Kidney epithelial cell (primary cell): ENCODE measurements around the gene IL13RA2. TPM values are rescaled to one million over a fixed set of nuclear protein-coding genes. Genes with fewer than 3 reads are reported as not detected.

Experiments used
- DNase-seq: peaks from one replicate; pipeline ENCODE4 v3.0.0-alpha.2; 2010; ENCODE audit warnings: low read depth
- H3K27me3 ChIP-seq: 2 replicates; pipeline ENCODE4 v1.6.0; 2011; ENCODE audit warnings: low read length; ENCODE audit not compliant: control insufficient read depth, insufficient read depth
- H3K36me3 ChIP-seq: 2 replicates; pipeline ENCODE4 v1.5.1; 2011; ENCODE audit warnings: low read length; ENCODE audit not compliant: control insufficient read depth, insufficient read depth
- H3K4me3 ChIP-seq: 2 replicates; pipeline ENCODE4 v1.5.1; 2011; ENCODE audit warnings: low read depth, mild to moderate bottlenecking, control low read depth, low read length
- total RNA-seq: library from RNA; depleted of rRNA; stranded (reverse); fragments of >200 nt; gene quantifications from 2 replicates; pipeline ENCODE4 v1.2.3, GENCODE V29; 2015
- TF ChIP-seq, protein P1 (sequence below): IDR thresholded peaks from 2 replicates; pipeline ENCODE4 v1.5.1; 2011; ENCODE audit warnings: mild to moderate bottlenecking, moderate library complexity, low read length, control low read depth, inconsistent platforms; ENCODE audit not compliant: insufficient read depth, poor library complexity, severe bottlenecking

IL13RA2 gene
- total RNA-seq, 1 donor from 2014 or later = 0.25 TPM

DNA sequence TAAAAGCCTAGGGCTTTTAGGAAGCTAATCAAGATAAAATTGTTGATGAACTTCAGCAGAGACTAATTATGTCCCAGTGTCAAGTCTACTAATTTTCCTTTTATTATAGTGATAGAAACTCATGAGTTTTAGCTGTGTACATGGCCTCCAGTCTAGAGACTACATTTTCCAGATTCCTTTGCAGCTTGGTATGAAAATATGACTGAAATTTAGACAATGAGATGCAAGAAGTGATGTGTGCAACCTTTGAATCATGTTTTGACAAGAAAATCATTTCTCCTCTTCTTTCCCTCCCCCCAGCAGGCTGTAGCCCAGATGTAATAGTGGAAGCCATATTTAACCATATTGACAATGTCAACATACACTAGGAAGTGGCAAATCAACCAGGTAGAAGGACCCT lies 30.3 kb upstream of the IL13RA2 start:
- Histone ChIP-seq H3K27me3 (no peaks in the 10 kb centered on the region), H3K36me3 (no peaks in the 10 kb centered on the region), H3K4me3 (no peak overlapping the region)
- DNase-seq = no peak
- TF ChIP-seq, protein P1, sequence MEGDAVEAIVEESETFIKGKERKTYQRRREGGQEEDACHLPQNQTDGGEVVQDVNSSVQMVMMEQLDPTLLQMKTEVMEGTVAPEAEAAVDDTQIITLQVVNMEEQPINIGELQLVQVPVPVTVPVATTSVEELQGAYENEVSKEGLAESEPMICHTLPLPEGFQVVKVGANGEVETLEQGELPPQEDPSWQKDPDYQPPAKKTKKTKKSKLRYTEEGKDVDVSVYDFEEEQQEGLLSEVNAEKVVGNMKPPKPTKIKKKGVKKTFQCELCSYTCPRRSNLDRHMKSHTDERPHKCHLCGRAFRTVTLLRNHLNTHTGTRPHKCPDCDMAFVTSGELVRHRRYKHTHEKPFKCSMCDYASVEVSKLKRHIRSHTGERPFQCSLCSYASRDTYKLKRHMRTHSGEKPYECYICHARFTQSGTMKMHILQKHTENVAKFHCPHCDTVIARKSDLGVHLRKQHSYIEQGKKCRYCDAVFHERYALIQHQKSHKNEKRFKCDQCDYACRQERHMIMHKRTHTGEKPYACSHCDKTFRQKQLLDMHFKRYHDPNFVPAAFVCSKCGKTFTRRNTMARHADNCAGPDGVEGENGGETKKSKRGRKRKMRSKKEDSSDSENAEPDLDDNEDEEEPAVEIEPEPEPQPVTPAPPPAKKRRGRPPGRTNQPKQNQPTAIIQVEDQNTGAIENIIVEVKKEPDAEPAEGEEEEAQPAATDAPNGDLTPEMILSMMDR = no peak

DNA sequence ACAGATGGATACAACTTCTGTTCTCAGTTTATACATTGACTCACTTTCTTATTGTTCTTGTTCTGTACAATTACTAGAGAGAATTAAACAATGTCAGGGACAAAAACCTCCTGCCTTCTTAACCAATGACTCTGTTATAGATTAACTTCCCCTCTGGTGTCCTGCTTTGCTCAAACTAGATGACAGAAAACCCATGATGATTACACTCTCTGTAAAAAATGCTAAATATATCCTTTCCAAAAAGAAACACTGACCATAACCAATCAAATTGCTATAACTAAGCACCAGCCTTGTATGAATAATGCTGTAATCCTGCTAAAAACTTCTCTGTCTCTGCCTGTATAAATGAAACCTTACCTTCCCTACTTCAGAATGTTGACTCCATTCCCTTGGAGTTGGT lies 29.8 kb upstream of the IL13RA2 start:
- no peak overlapping the region for H3K4me3 ChIP-seq
- no peaks in the 10 kb centered on the region for H3K27me3 ChIP-seq
- H3K36me3 ChIP-seq = no peaks in the 10 kb centered on the region
- TF ChIP-seq, protein P1 = no peak
- peak; percentile 32 for DNase-seq

DNA sequence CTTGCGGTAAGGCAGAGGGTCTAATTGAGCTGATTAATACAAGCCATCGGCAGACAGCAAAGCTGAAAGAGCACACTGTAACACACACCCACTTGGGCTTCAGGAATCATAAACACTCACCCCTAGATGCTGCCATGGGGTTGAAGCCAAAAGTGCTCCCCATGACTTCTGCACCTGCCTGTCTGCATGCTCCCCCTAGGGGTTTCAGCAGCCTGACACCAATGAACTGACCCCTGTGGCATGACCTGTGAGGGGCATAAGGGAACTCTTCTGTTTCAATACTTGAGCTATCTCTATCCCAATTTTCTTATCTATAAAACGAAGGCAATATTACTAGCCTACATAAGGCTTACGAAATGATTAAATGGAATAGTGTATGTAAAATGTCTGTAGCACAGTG lies 23.0 kb upstream of the IL13RA2 start:
- H3K36me3 ChIP-seq = no peaks in the 10 kb centered on the region
- TF ChIP-seq, protein P1 = no peak
- no peak overlapping the region for H3K4me3 ChIP-seq
- DNase-seq = no peak
- H3K27me3 ChIP-seq = no peaks in the 10 kb centered on the region

DNA sequence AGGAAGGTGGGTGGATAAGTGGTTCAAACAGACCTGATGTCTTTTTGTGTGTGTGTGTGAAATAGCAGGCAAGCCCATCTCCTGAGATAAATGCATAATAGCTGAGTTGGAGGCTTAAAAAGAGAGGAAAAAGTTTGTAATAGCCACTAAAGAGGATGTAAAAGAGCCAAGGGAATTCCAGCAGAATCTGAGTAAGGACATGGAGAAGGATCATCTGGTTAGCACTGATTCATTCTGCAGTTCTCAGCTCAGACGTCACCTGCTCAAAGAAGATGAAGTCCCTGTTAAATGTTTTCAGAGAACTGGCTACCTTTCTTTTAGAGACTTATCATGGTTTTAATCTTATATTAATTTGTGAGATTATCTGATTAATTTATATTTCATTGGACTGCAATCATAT lies 21.0 kb upstream of the IL13RA2 start:
- DNase-seq = no peak
- Histone ChIP-seq H3K4me3 (no peak overlapping the region), H3K27me3 (no peaks in the 10 kb centered on the region), H3K36me3 (no peaks in the 10 kb centered on the region)
- TF ChIP-seq, protein P1 = no peak

DNA sequence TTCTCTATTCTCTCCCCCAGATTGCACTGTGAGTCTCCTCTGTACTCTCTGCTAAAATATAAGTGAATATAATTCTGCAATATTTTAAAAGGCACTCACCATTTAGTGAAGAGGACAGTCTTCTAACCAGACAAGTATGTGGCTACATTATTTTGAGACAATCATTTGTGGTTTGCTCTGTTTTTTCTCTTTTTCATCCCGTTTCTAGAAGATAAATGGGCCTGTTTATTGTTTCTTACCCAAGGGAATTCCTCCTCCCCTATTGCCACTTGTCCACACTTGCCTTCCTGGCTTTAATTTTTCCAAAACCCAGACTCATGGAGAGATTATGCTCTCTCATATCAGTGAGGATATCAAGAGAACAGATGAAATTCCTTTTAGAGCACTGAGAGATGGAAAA lies 18.6 kb upstream of the IL13RA2 start:
- H3K4me3 ChIP-seq = no peak overlapping the region
- H3K36me3 ChIP-seq = no peaks in the 10 kb centered on the region
- H3K27me3 ChIP-seq = no peaks in the 10 kb centered on the region
- TF ChIP-seq, protein P1 = no peak
- no peak for DNase-seq

DNA sequence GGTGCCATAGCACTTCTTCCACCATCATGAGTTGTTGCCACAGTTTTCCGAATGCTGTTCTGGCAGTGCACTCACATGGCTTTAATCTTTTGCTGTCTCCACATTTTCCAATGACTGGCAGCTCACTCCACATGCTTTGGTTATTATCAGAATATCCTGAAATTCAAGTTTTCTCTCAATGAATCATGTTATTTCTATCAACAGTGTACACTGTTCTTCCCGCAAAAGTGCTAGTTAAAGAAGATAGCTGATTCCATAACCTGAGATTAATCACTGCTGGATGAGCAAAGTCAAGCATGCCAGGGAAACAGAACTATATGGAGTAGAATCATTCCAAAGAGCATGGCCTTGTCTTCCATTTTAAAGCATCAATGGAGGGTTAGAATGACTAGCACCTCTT lies 14.6 kb upstream of the IL13RA2 start:
- Histone ChIP-seq H3K27me3 (no peaks in the 10 kb centered on the region), H3K4me3 (no peak overlapping the region), H3K36me3 (no peaks in the 10 kb centered on the region)
- DNase-seq = no peak
- TF ChIP-seq, protein P1 = no peak
